ENCODE measurements around the gene RNF220. TPM values are rescaled to one million over a fixed set of nuclear protein-coding genes. Genes with fewer than 3 reads are reported as not detected.

RNF220 gene
- polyA plus RNA-seq, 1 of the 3 experiments (the other 2 are of a cell fraction), result 83.7 TPM

- TF ChIP-seq USF1 (IDR thresholded peaks at IDR 0.05; ENCODE audit: borderline replicate concordance, low read depth) (no peak), FOXJ3 (CRISPR knock-in tag; IDR thresholded peaks at IDR 0.05) (no peak), MXI1 (IDR thresholded peaks at IDR 0.05; ENCODE audit: low read depth, low read length) (no peak), YY1 (IDR thresholded peaks at IDR 0.05; ENCODE audit: low read depth) (no peak), FOXM1 (IDR thresholded peaks at IDR 0.05; ENCODE audit: low read depth) (no peak), NRF1 (IDR thresholded peaks at IDR 0.05; ENCODE audit: low read depth, low read length) (no peak), SMC3 (IDR thresholded peaks at IDR 0.05; ENCODE audit: low read depth, low read length) (no peak), TCF12 (IDR thresholded peaks at IDR 0.05) (no peak), EP300 (IDR thresholded peaks at IDR 0.05; ENCODE audit: borderline replicate concordance in 1 of 2, low read depth in 1 of 2, low read length in 1 of 2) (no peak)
Observed at GRCh38 chr1:44678120-44678519, 273.1 kb downstream of the RNF220 start (continued).

- CTCF ChIA-PET, result no interaction called here
- H4K20me1 ChIP-seq (ENCODE audit: insufficient read depth), result no peaks in the 10 kb centered on the region
- WGBS (ENCODE audit: low lambda C conversion rate), result 96% methylated on average over 4 of the region's 4 CpGs
- no peak overlapping the region for H3K4me2 ChIP-seq
- no peaks in the 10 kb centered on the region for H3K9me3 ChIP-seq
- no peaks in the 10 kb centered on the region for H3K27me3 ChIP-seq (ENCODE audit: insufficient read depth)
- TF ChIP-seq NFIC (IDR thresholded peaks at IDR 0.05; ENCODE audit: borderline replicate concordance), result no peak
- no peak for DNase-seq
- H3K4me3 ChIP-seq (ENCODE audit: low read depth in 2 of 2, low read length in 1 of 2), result no peak overlapping the region
- H3K79me2 ChIP-seq (ENCODE audit: insufficient read depth), result peaks cover 6% of the 10 kb centered on the region; the same call in 1 of the 2 replicates
- H3F3A ChIP-seq (replicated peaks; ENCODE audit: insufficient read depth), result no peaks in the 10 kb centered on the region
- POLR2A ChIA-PET, result no interaction called here
- H3K27ac ChIP-seq (ENCODE audit: low read depth in 2 of 2, low read length in 1 of 2), result no peak overlapping the region
- H2AFZ ChIP-seq (ENCODE audit: low read depth), result no peak overlapping the region
- no peaks in the 10 kb centered on the region for H3K9me2 ChIP-seq
- no peak overlapping the region for H3K9ac ChIP-seq
- peaks cover 0 to 9% of the 10 kb centered on the region in 2 experiments; a peak in 1 of 4 replicates for H3K4me1 ChIP-seq (ENCODE audit: control insufficient read depth in 1 of 2, insufficient read depth in 2 of 2, low read depth in 1 of 2, low read length in 1 of 2)
- H3K36me3 ChIP-seq (replicated peaks in 1 of 2; ENCODE audit: control insufficient read depth in 1 of 2, insufficient read depth in 2 of 2, low read length in 1 of 2), result no peaks in the 10 kb centered on the region
Observed at GRCh38 chr1:44678626-44679025, 273.6 kb downstream of the RNF220 start.

- no peaks in the 10 kb centered on the region for H4K20me1 ChIP-seq (ENCODE audit: insufficient read depth)
- POLR2A ChIA-PET, result no interaction called here
- no peak for DNase-seq
- H3K27me3 ChIP-seq (ENCODE audit: insufficient read depth), result no peaks in the 10 kb centered on the region
- no peak overlapping the region for H3K27ac ChIP-seq (ENCODE audit: low read depth in 2 of 2, low read length in 1 of 2)
- peaks cover 6% of the 10 kb centered on the region; the same call in 1 of the 2 replicates for H3K79me2 ChIP-seq (ENCODE audit: insufficient read depth)
- H3K36me3 ChIP-seq (replicated peaks in 1 of 2; ENCODE audit: control insufficient read depth in 1 of 2, insufficient read depth in 2 of 2, low read length in 1 of 2), result no peaks in the 10 kb centered on the region
- 83% methylated on average over 5 of the region's 5 CpGs for WGBS (ENCODE audit: low lambda C conversion rate)
- H3K9me2 ChIP-seq, result no peaks in the 10 kb centered on the region
- H3K4me1 ChIP-seq (ENCODE audit: control insufficient read depth in 1 of 2, insufficient read depth in 2 of 2, low read depth in 1 of 2, low read length in 1 of 2), result peaks cover 0 to 9% of the 10 kb centered on the region in 2 experiments; a peak in 1 of 4 replicates
- H2AFZ ChIP-seq (ENCODE audit: low read depth), result no peak overlapping the region
- no peaks in the 10 kb centered on the region for H3K9me3 ChIP-seq
- TF ChIP-seq GATA2 (CRISPR knock-in tag; IDR thresholded peaks at IDR 0.05) (no peak), MAX (IDR thresholded peaks at IDR 0.05; ENCODE audit: low read depth) (no peak), YY1 (IDR thresholded peaks at IDR 0.05; ENCODE audit: low read depth) (no peak), IRF3 (IDR thresholded peaks at IDR 0.05; ENCODE audit: low read depth, low read length) (no peak), MEF2A (IDR thresholded peaks at IDR 0.05; ENCODE audit: borderline replicate concordance, low read depth) (no peak), EP300 (IDR thresholded peaks at IDR 0.05; ENCODE audit: borderline replicate concordance in 1 of 2, low read depth in 1 of 2, low read length in 1 of 2) (no peak), FOXM1 (IDR thresholded peaks at IDR 0.05; ENCODE audit: low read depth) (no peak), CTCF (IDR thresholded peaks at IDR 0.05) (no peak), RFX5 (IDR thresholded peaks at IDR 0.05; ENCODE audit: low read length) (no peak), CHD2 (IDR thresholded peaks at IDR 0.05; ENCODE audit: low read length, partially characterized antibody) (no peak), TCF12 (IDR thresholded peaks at IDR 0.05) (no peak), SMC3 (IDR thresholded peaks at IDR 0.05; ENCODE audit: low read depth, low read length) (no peak), POLR2AphosphoS5 (IDR thresholded peaks at IDR 0.05; ENCODE audit: low read depth, low read length) (no peak), NRF1 (IDR thresholded peaks at IDR 0.05; ENCODE audit: low read depth, low read length) (no peak), NFIC (IDR thresholded peaks at IDR 0.05; ENCODE audit: borderline replicate concordance) (no peak), FOSL2 (IDR thresholded peaks at IDR 0.05; ENCODE audit: borderline replicate concordance, low read depth) (no peak)
- CTCF ChIA-PET, result interaction anchor here (0.7 to 1.5 kb wide), 4 partner anchors 10 to 462 kb away, joined by 3 to 7 read pairs (median 4); no protein-coding TSS in a partner anchor
- H3K4me2 ChIP-seq, result no peak overlapping the region
- H3K4me3 ChIP-seq (ENCODE audit: low read depth in 2 of 2, low read length in 1 of 2), result no peak overlapping the region
- no peak overlapping the region for H3K9ac ChIP-seq
- H3F3A ChIP-seq (replicated peaks; ENCODE audit: insufficient read depth), result no peaks in the 10 kb centered on the region
Observed at GRCh38 chr1:44679468-44679867, 274.4 kb downstream of the RNF220 start.

Measured in SK-N-SH (cell line).